K562 (cell line): Measurements from ENCODE around the gene KIF25. TPM values are rescaled to one million over a fixed set of nuclear protein-coding genes. Genes with fewer than 3 reads are reported as not detected.

Experiments
- ATAC-seq: fragments of 200-7000 bp; cut with Tn5 transposase; 3 replicates; pipeline ENCODE4 v1.9.1; 2020; ENCODE audit warnings: moderate library complexity
- BruUV-seq: library from RNA; stranded (reverse); fragments of 400-500 nt; replicated peaks from 2 replicates; lab custom pipeline; 2021; lab: Mats Ljungman, UMichigan
- CTCF ChIA-PET: fragments of 300-600 bp; formaldehyde crosslinking; extraction: SDS; loops from one replicate; lab custom pipeline; 2021; ENCODE audit warnings: low intra/inter-chr PET ratio; lab: Yijun Ruan, JAX
- POLR2A ChIA-PET: fragments of 300-600, 350-650 bp; sonication (Branson Sonifier 250); formaldehyde crosslinking; extraction: SDS; loops from one replicate; lab custom pipeline; 2021; ENCODE audit warnings: antibody characterized with exemption, inconsistent platforms; lab: Yijun Ruan, JAX
- DNase-seq, 4 experiments: peaks; one replicate each; pipeline versions ENCODE4 v3.0.0 to v3.0.0-alpha.2; 2011 to 2018; ENCODE audit warnings: low spot score in 3 of 4, mixed read lengths in 3 of 4; ENCODE audit errors: extremely low read depth in 1 of 4
- FAIRE-seq: peaks from 2 replicates; lab custom pipeline; 2011; peaks lifted over from hg19 to GRCh38; lab: Jason Lieb, UNC
- H2AFZ ChIP-seq: 2 replicates; pipeline ENCODE4 v1.6.0; 2011; ENCODE audit warnings: low read depth, low read length, control low read depth, inconsistent platforms
- H3K27ac ChIP-seq: fragments of 200-600 bp; 3 replicates; pipeline ENCODE4 v1.8.0; 2011; ENCODE audit warnings: low read depth, mild to moderate bottlenecking, control low read depth, inconsistent platforms, low read length, moderate library complexity, mixed read lengths; ENCODE audit errors: extremely low read depth
- H3K27me3 ChIP-seq, 2 experiments: fragments of 300-600 bp in 1 of 2; 2 replicates in 1 of 2; 3 replicates in 1 of 2; pipeline versions ENCODE4 v1.6.0 to v1.8.0; 2011; ENCODE audit warnings: inconsistent platforms in 2 of 2, low read length in 2 of 2, mild to moderate bottlenecking in 1 of 2, mixed read lengths in 1 of 2, moderate library complexity in 1 of 2; ENCODE audit not compliant: control insufficient read depth in 2 of 2, insufficient read depth in 2 of 2
- H3K36me3 ChIP-seq: fragments of 300-600 bp; 3 replicates; pipeline ENCODE4 v1.8.0; 2011; ENCODE audit warnings: mild to moderate bottlenecking, low read length, inconsistent platforms; ENCODE audit not compliant: control insufficient read depth, insufficient read depth
- H3K4me1 ChIP-seq, 2 experiments: fragments of 200-600 bp in 1 of 2; replicated peaks in 1 of 2; 2 replicates in 1 of 2; 3 replicates in 1 of 2; pipeline versions ENCODE4 v1.5.1 to v1.8.0; 2011; ENCODE audit warnings: inconsistent platforms in 2 of 2, low read length in 2 of 2, mild to moderate bottlenecking in 1 of 2, mixed read lengths in 1 of 2, moderate library complexity in 1 of 2; ENCODE audit not compliant: control insufficient read depth in 2 of 2, insufficient read depth in 2 of 2
- H3K4me2 ChIP-seq: 2 replicates; pipeline ENCODE4 v1.6.1; 2011; ENCODE audit warnings: low read length, control low read depth, inconsistent platforms, mixed read lengths; ENCODE audit not compliant: insufficient read depth
- H3K4me3 ChIP-seq: fragments of 200-600 bp; sonication (generic), shearing (Covaris generic); 2 replicates; pipeline ENCODE4 v1.5.1; 2016; ENCODE audit warnings: control low read depth, inconsistent platforms
- H3K79me2 ChIP-seq: fragments of 200-600 bp; 3 replicates; pipeline ENCODE4 v1.8.0; 2011; ENCODE audit warnings: low read length, inconsistent platforms; ENCODE audit not compliant: control insufficient read depth, insufficient read depth
- H3K9ac ChIP-seq, 2 experiments: 2 replicates each; pipeline versions ENCODE4 v1.6.0 to v1.6.1; 2011; ENCODE audit warnings: low read depth in 2 of 2, low read length in 2 of 2, control low read depth in 1 of 2, inconsistent platforms in 1 of 2, mild to moderate bottlenecking in 1 of 2, mixed read lengths in 1 of 2; ENCODE audit not compliant: insufficient read depth in 1 of 2
- H3K9me1 ChIP-seq: one replicate; pipeline ENCODE4 v1.6.0; 2011; ENCODE audit warnings: inconsistent platforms, mild to moderate bottlenecking, low read length, moderate library complexity; ENCODE audit not compliant: control insufficient read depth, insufficient read depth
- H3K9me3 ChIP-seq: replicated peaks from 2 replicates; pipeline ENCODE4 v1.5.1; 2011; ENCODE audit warnings: low read depth, low read length, inconsistent platforms; ENCODE audit not compliant: control insufficient read depth, insufficient read depth
- H4K20me1 ChIP-seq: replicated peaks from 2 replicates; pipeline ENCODE4 v1.6.1; 2011; ENCODE audit warnings: low read length, inconsistent platforms, mixed read lengths; ENCODE audit not compliant: control insufficient read depth, insufficient read depth
- ATF1 ChIP-seq, 2 experiments: fragments of 450-650 bp in 1 of 2; IDR thresholded peaks; 2 replicates each; pipeline ENCODE4 v1.6.1; 2016; ENCODE audit warnings: missing compliant biosample characterization in 1 of 2, missing genetic modification characterization in 1 of 2
- BRD4 ChIP-seq: fragments of 200-600 bp; sonication (generic); IDR thresholded peaks from 2 replicates; pipeline ENCODE4 v1.6.1; 2017; ENCODE audit warnings: inconsistent platforms
- DDX20 ChIP-seq: fragments of 450-650 bp; IDR thresholded peaks from 2 replicates; pipeline ENCODE4 v1.6.1; 2016; ENCODE audit warnings: missing genetic modification characterization, low read depth, mild to moderate bottlenecking, missing compliant biosample characterization, moderate library complexity
- HDAC3 ChIP-seq: fragments of 450-650 bp; IDR thresholded peaks from 2 replicates; pipeline ENCODE4 v1.6.1; 2018; ENCODE audit warnings: borderline replicate concordance, mild to moderate bottlenecking, moderate library complexity; ENCODE audit not compliant: partially characterized antibody
- NFE2 ChIP-seq: IDR thresholded peaks from 2 replicates; pipeline ENCODE4 v1.6.1; 2014; ENCODE audit warnings: antibody characterized with exemption, low read depth
- NR1H2 ChIP-seq: sonication (generic); formaldehyde crosslinking; IDR thresholded peaks from 2 replicates; pipeline ENCODE4 v1.4.0; 2020; ENCODE audit warnings: mild to moderate bottlenecking, missing genetic modification reagents
- NR2C2 ChIP-seq, 2 experiments: fragments of 200-800 bp in 1 of 2; sonication (Bioruptor generic) in 1 of 2; sonication (generic) in 1 of 2; formaldehyde crosslinking in 1 of 2; IDR thresholded peaks; 2 replicates each; pipeline versions ENCODE4 v1.6.1 to v1.8.0; 2016 to 2022; ENCODE audit warnings: mild to moderate bottlenecking in 1 of 2, missing compliant biosample characterization in 1 of 2, missing genetic modification characterization in 1 of 2, missing genetic modification reagents in 1 of 2
- PATZ1 ChIP-seq: fragments of 250-450 bp; sonication (Bioruptor Pico); IDR thresholded peaks from 2 replicates; pipeline ENCODE4 v1.5.0; 2020; ENCODE audit warnings: mild to moderate bottlenecking, borderline replicate concordance
- PYGO2 ChIP-seq: fragments of 450-650 bp; IDR thresholded peaks from 2 replicates; pipeline ENCODE4 v1.6.1; 2016; ENCODE audit warnings: mild to moderate bottlenecking, missing genetic modification characterization, moderate library complexity, missing compliant biosample characterization
- RAD21 ChIP-seq, 2 experiments: fragments of 250-450 bp in 1 of 2; fragments of 450-650 bp in 1 of 2; sonication (Bioruptor Pico) in 1 of 2; formaldehyde crosslinking in 1 of 2; IDR thresholded peaks in 1 of 2; conservative IDR thresholded peaks in 1 of 2; 2 replicates each; pipeline versions ENCODE4 v1.4.0 to v1.8.0; 2020 to 2022; ENCODE audit warnings: mild to moderate bottlenecking in 2 of 2, moderate library complexity in 1 of 2
- SIRT6 ChIP-seq: IDR thresholded peaks from one replicate; pipeline ENCODE4 v1.6.1; 2012; ENCODE audit warnings: low read depth, mild to moderate bottlenecking, control low read depth, inconsistent platforms, low read length, moderate library complexity
- WGBS: fragments of 100-300 bp; shearing (Covaris generic); methylation state at CpG from one replicate; pipeline ENCODE4 v1.1.6; 2016; ENCODE audit warnings: low coverage, mixed read lengths; ENCODE audit not compliant: insufficient coverage; ENCODE audit errors: missing lambda C conversion rate; 5-methylcytosine and 5-hydroxymethylcytosine counted together
- in situ Hi-C: fragments of 300-500 bp; cut with MboI; formaldehyde crosslinking; loops from 4 replicates; pipeline ENCODE4 v1.15.0; 2018; ENCODE audit warnings: inconsistent platforms, mixed read lengths
- intact Hi-C: fragments of 100-400 bp; cut with micrococcal nuclease; formaldehyde crosslinking; loops from 2 replicates; pipeline ENCODE4 v1.14.2; 2022
- polyA plus RNA-seq, 8 experiments: library from polyadenylated mRNA; depleted of rRNA in 4 of 8; stranded (reverse) in 5 of 8; unstranded in 3 of 8; fragments of >200 nt; fragmentation: Nextera tagmentation in 2 of 8; fragmentation: Illumina TruSeq in 1 of 8; extraction: Ambion mirVana in 2 of 8; extraction: Trizol in 1 of 8; gene quantifications; 2 replicates each; pipeline versions ENCODE4 v1.2.1 to v1.2.3, GENCODE V29; 2011 to 2014; ENCODE audit warnings: inconsistent platforms in 1 of 8, missing spikeins in 1 of 8
- total RNA-seq, 7 experiments: library from RNA; depleted of rRNA in 6 of 7; stranded (reverse); fragments of >200 nt in 6 of 7; fragmentation: Illumina TruSeq in 2 of 7; extraction: Trizol in 2 of 7; gene quantifications; 2 replicates each; pipeline versions ENCODE4 v1.2.1 to v1.2.3, GENCODE V29; 2011 to 2021; ENCODE audit warnings: low replicate concordance in 1 of 7
- TF ChIP-seq, protein P1 (sequence below): fragments of 450-650 bp; formaldehyde crosslinking; IDR thresholded peaks from 2 replicates; pipeline ENCODE4 v1.4.0; 2022; ENCODE audit warnings: missing genetic modification characterization
- TF ChIP-seq, protein P2 (sequence below): sonication (generic); formaldehyde crosslinking; IDR thresholded peaks from 2 replicates; pipeline ENCODE4 v1.8.0; 2022; ENCODE audit warnings: mild to moderate bottlenecking, missing genetic modification reagents, borderline replicate concordance
- TF ChIP-seq, protein P3 (sequence below): fragments of 250-450 bp; sonication (Bioruptor Pico); IDR thresholded peaks from 2 replicates; pipeline ENCODE4 v1.4.0; 2020; ENCODE audit warnings: mild to moderate bottlenecking, moderate library complexity

The KIF25 gene
- total and polyA plus RNA-seq, 9 of the 15 experiments (the other 6 are each of a cell fraction or from before 2014, with no cell fraction given): 0.04 to 0.49 (median 0.23) TPM; not detected in 5

GRCh38 chr6:168053957-168054471 lies 56.5 kb downstream of the KIF25 start:
- no TSS peak for BruUV-seq
- DNase-seq (no peak), ATAC-seq (no peak), FAIRE-seq (no peak)
- Histone ChIP-seq H3K36me3 (no peaks in the 10 kb centered on the region), H3K4me1 (peaks cover 0 to 26% of the 10 kb centered on the region in 2 experiments; a peak in 1 of 5 replicates), H3K27me3 (peaks cover 56 to 96% of the 10 kb centered on the region in 2 experiments; a peak in 4 of 5 replicates), H3K4me2 (no peak overlapping the region), H3K9me3 (no peaks in the 10 kb centered on the region), H3K9me1 (no peaks in the 10 kb centered on the region), H3K27ac (no peak overlapping the region), H3K4me3 (no peak overlapping the region), H3K9ac (no peak overlapping the region), H4K20me1 (peaks cover 35% of the 10 kb centered on the region), H3K79me2 (no peaks in the 10 kb centered on the region), H2AFZ (no peak overlapping the region)
- ChIA-PET POLR2A (interaction anchor here (0.5 to 0.9 kb wide), 4 partner anchors 10 to 699 kb away, joined by 3 to 6 read pairs (median 4); no protein-coding TSS in a partner anchor), CTCF (no interaction called here)
- intact Hi-C loops: no loop called here
- in situ Hi-C loops: no loop called here
- 3% methylated on average over 14 of the region's 14 CpGs for WGBS
- TF ChIP-seq PYGO2 (no peak), RAD21 (CRISPR knock-in tag; conservative IDR thresholded peaks at IDR 0.05 in 1 of 2, IDR thresholded peaks at IDR 0.05 in 1 of 2) (no peak), BRD4 (no peak), ATF1 (CRISPR knock-in tag; IDR thresholded peaks at IDR 0.05) (no peak), ATF1 (tag; IDR thresholded peaks at IDR 0.05) (no peak), NFE2 (no peak), DDX20 (tag) (no peak), NR1H2 (CRISPR knock-in tag) (no peak), HDAC3 (no peak), PATZ1 (no peak), NR2C2 (CRISPR knock-in tag; IDR thresholded peaks at IDR 0.05) (no peak), NR2C2 (tag; IDR thresholded peaks at IDR 0.05) (no peak), SIRT6 (no peak)
- TF ChIP-seq, protein P1, sequence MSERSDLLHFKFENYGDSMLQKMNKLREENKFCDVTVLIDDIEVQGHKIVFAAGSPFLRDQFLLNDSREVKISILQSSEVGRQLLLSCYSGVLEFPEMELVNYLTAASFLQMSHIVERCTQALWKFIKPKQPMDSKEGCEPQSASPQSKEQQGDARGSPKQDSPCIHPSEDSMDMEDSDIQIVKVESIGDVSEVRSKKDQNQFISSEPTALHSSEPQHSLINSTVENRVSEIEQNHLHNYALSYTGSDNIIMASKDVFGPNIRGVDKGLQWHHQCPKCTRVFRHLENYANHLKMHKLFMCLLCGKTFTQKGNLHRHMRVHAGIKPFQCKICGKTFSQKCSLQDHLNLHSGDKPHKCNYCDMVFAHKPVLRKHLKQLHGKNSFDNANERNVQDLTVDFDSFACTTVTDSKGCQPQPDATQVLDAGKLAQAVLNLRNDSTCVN (CRISPR knock-in tag): no peak
- TF ChIP-seq, protein P2, sequence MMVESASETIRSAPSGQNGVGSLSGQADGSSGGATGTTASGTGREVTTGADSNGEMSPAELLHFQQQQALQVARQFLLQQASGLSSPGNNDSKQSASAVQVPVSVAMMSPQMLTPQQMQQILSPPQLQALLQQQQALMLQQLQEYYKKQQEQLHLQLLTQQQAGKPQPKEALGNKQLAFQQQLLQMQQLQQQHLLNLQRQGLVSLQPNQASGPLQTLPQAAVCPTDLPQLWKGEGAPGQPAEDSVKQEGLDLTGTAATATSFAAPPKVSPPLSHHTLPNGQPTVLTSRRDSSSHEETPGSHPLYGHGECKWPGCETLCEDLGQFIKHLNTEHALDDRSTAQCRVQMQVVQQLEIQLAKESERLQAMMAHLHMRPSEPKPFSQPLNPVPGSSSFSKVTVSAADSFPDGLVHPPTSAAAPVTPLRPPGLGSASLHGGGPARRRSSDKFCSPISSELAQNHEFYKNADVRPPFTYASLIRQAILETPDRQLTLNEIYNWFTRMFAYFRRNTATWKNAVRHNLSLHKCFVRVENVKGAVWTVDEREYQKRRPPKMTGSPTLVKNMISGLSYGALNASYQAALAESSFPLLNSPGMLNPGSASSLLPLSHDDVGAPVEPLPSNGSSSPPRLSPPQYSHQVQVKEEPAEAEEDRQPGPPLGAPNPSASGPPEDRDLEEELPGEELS (CRISPR knock-in tag): no peak
- TF ChIP-seq, protein P3, sequence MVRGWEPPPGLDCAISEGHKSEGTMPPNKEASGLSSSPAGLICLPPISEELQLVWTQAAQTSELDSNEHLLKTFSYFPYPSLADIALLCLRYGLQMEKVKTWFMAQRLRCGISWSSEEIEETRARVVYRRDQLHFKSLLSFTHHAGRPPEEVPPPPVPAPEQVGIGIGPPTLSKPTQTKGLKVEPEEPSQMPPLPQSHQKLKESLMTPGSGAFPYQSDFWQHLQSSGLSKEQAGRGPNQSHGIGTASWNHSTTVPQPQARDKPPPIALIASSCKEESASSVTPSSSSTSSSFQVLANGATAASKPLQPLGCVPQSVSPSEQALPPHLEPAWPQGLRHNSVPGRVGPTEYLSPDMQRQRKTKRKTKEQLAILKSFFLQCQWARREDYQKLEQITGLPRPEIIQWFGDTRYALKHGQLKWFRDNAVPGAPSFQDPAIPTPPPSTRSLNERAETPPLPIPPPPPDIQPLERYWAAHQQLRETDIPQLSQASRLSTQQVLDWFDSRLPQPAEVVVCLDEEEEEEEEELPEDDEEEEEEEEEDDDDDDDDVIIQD: no peak
